ENCODE results near the gene TPST2.

TPST2 gene

GRCh38 chr22:26544489-26544888, 45.4 kb downstream of the TPST2 start:
- ChIA-PET POLR2A (no interaction called here), CTCF (interaction anchor here (0.9 kb wide), 1 partner anchor 18 kb away, joined by 3 read pairs; no protein-coding TSS in a partner anchor)
- TF ChIP-seq, protein P1, sequence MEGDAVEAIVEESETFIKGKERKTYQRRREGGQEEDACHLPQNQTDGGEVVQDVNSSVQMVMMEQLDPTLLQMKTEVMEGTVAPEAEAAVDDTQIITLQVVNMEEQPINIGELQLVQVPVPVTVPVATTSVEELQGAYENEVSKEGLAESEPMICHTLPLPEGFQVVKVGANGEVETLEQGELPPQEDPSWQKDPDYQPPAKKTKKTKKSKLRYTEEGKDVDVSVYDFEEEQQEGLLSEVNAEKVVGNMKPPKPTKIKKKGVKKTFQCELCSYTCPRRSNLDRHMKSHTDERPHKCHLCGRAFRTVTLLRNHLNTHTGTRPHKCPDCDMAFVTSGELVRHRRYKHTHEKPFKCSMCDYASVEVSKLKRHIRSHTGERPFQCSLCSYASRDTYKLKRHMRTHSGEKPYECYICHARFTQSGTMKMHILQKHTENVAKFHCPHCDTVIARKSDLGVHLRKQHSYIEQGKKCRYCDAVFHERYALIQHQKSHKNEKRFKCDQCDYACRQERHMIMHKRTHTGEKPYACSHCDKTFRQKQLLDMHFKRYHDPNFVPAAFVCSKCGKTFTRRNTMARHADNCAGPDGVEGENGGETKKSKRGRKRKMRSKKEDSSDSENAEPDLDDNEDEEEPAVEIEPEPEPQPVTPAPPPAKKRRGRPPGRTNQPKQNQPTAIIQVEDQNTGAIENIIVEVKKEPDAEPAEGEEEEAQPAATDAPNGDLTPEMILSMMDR (IDR thresholded peaks at IDR 0.05; ENCODE audit: control extremely low read depth, extremely low read depth, low read depth, missing control alignments) = no peak

DNA sequence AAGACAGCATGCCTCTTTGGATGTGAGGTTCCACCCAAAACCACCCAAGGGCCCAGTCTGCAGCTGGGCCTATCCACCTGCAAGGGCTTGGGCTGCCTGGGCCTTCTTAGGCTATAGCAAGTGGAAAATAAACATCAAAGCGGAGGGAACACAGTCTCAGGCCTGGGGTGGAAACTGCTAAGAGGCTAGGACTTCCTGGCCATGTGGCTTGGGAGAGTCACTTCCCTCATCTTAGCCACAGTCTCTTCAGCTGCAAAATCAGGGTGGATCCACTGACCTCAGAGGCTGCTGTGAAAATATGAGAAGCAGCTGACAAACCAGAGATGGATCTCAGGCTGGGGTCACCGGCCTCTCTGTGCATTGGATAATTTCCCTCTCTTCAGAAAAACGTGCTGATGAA, 47.1 kb downstream of the TPST2 start:
- DNase-seq (ENCODE audit: extremely low spot score) = no peak
- ChIA-PET CTCF (interaction anchor here (1.0 to 1.6 kb wide), 3 partner anchors 10 to 20 kb away, joined by 3 to 4 read pairs (median 3); no protein-coding TSS in a partner anchor), POLR2A (no interaction called here)
- TF ChIP-seq, protein P1 (IDR thresholded peaks at IDR 0.05; ENCODE audit: control extremely low read depth, extremely low read depth, low read depth, missing control alignments) = no peak

More at GRCh38 chr22:26544489-26544888, 45.4 kb downstream of the TPST2 start:
- DNase-seq (ENCODE audit: extremely low spot score) = no peak

DNA sequence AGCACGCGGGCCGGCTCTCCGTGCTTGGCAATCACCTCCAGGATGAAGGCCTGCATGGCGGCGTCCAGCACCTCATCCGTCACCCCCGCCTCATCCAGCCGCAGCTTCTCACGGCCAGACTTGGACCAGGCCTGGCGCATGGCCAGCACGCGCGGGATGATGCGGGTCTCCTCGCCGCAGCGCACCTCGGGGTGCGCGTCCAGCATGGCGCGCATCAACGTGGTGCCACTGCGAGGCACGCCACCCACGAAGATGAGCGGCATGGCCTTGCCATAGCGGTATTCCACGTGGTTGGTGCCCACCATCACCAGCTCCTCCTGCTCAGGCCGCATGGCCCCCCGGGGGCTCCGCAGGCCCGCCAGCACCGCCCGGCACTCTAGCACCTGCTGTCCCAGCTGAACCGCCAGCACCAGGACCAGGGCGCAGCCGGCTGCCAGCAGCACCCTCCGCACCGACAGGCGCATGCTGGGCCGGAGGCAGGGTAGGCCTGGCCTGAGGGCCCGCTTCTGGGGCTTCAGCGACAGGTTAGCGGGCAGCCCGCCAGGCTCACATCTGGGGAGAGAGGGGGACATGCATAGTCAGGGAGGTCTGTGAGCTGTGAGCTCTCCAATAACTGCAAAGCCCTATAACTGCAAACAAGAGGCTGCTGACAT, 48.6 kb downstream of the TPST2 start:
- POLR2A ChIA-PET = no interaction called here
- TF ChIP-seq, protein P1 (IDR thresholded peaks at IDR 0.05; ENCODE audit: control extremely low read depth, extremely low read depth, low read depth, missing control alignments) = no peak
- CTCF ChIA-PET = interaction anchor here (1.4 to 1.6 kb wide), 3 partner anchors 8 to 10 kb away, joined by 3 to 4 read pairs (median 3); no protein-coding TSS in a partner anchor
- no peak for DNase-seq (ENCODE audit: extremely low spot score)

DNA sequence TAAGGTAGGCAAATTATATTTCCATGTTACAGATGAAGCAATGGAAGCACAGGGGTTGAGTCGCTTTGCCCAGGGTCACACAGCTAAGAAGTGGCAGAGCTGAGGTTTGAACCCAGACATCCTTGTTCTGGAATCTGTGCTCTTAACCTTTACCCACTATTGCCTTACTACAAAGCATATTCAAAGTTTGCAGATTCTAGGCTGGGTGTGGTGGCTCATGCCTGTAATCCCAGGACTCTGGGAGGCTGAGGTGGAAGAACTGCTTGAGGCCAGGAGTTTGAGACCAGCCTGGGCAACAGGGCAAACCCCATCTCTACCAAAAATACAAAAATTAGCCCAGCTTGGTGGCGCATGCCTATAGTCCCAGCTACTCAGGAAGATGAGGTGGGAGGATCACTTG, 49.8 kb downstream of the TPST2 start:
- TF ChIP-seq, protein P1 (IDR thresholded peaks at IDR 0.05; ENCODE audit: control extremely low read depth, extremely low read depth, low read depth, missing control alignments) = no peak
- CTCF ChIA-PET = interaction anchor here (1.4 to 1.6 kb wide), 2 partner anchors 8 to 11 kb away, joined by 3 to 4 read pairs; no protein-coding TSS in a partner anchor
- POLR2A ChIA-PET = no interaction called here
- DNase-seq (ENCODE audit: extremely low spot score) = no peak

DNA sequence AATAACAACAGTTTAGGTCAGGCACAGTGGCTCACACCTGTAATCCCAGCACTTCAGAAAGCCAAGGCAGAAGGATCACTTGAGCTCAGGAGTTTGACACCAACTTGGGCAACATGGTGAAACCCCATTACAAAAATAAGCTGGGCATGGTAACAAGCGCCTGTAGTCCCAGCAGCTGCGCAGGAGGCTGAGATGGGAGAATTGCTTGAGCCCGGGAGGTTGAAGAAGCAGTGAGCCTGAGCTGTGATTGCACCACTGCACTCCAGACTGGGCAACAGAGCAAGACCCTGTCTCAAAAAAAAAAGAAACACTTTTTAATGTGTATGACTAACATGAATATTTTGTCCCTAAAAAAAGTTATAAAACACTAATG, 53.2 kb downstream of the TPST2 start:
- POLR2A ChIA-PET = no interaction called here
- DNase-seq (ENCODE audit: extremely low spot score) = no peak
- CTCF ChIA-PET = interaction anchor here (0.9 to 1.4 kb wide), 5 partner anchors 10 to 129 kb away, joined by 3 read pairs; no protein-coding TSS in a partner anchor
- TF ChIP-seq, protein P1 (IDR thresholded peaks at IDR 0.05; ENCODE audit: control extremely low read depth, extremely low read depth, low read depth, missing control alignments) = no peak

GRCh38 chr22:26536056-26536761, 53.7 kb downstream of the TPST2 start:
- POLR2A ChIA-PET = no interaction called here
- CTCF ChIA-PET = interaction anchor here (0.8 to 1.1 kb wide), 5 partner anchors 10 to 137 kb away, joined by 3 read pairs; no protein-coding TSS in a partner anchor

More at GRCh38 chr22:26536056-26536761, 53.7 kb downstream of the TPST2 start:
- TF ChIP-seq, protein P1 (IDR thresholded peaks at IDR 0.05; ENCODE audit: control extremely low read depth, extremely low read depth, low read depth, missing control alignments) = no peak
- no peak for DNase-seq (ENCODE audit: extremely low spot score)

All from GM10248 (cell line).